ENCODE data around the gene ADGRV1.

Gene ADGRV1

GRCh38 chr5:91126448-91126847, 567.9 kb downstream of the ADGRV1 start:
- TF ChIP-seq, protein P1, sequence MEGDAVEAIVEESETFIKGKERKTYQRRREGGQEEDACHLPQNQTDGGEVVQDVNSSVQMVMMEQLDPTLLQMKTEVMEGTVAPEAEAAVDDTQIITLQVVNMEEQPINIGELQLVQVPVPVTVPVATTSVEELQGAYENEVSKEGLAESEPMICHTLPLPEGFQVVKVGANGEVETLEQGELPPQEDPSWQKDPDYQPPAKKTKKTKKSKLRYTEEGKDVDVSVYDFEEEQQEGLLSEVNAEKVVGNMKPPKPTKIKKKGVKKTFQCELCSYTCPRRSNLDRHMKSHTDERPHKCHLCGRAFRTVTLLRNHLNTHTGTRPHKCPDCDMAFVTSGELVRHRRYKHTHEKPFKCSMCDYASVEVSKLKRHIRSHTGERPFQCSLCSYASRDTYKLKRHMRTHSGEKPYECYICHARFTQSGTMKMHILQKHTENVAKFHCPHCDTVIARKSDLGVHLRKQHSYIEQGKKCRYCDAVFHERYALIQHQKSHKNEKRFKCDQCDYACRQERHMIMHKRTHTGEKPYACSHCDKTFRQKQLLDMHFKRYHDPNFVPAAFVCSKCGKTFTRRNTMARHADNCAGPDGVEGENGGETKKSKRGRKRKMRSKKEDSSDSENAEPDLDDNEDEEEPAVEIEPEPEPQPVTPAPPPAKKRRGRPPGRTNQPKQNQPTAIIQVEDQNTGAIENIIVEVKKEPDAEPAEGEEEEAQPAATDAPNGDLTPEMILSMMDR (IDR thresholded peaks at IDR 0.05), result no peak
- DNase-seq (ENCODE audit: low spot score), result no peak
- peak overlapping the region; percentile 56 to 79 for H3K27ac ChIP-seq
- H3K4me3 ChIP-seq, result no peak overlapping the region

DNA sequence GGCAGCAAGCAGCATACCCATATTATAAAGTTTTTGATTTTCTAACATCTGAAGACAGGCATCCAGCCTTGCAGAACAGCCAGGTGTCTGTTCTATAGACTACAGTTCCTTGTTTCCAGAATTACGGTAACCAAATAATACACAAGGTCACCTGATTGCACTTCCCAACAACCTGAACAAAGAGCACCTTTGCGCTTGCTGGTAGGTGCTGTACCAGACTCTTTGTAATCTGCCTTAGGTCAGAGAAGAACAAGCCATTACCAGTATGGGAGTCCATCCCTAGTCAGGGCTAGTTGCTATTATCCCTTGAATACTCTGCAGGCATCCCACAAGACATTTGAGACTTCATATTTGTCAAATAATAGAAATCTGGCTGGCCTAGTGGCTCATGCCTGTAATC, 568.3 kb downstream of the ADGRV1 start:
- Histone ChIP-seq H3K4me3 (no peak overlapping the region), H3K27ac (peak overlapping the region; percentile 56 to 79)
- no peak for DNase-seq (ENCODE audit: low spot score)
- TF ChIP-seq, protein P1 (IDR thresholded peaks at IDR 0.05), result no peak

DNA sequence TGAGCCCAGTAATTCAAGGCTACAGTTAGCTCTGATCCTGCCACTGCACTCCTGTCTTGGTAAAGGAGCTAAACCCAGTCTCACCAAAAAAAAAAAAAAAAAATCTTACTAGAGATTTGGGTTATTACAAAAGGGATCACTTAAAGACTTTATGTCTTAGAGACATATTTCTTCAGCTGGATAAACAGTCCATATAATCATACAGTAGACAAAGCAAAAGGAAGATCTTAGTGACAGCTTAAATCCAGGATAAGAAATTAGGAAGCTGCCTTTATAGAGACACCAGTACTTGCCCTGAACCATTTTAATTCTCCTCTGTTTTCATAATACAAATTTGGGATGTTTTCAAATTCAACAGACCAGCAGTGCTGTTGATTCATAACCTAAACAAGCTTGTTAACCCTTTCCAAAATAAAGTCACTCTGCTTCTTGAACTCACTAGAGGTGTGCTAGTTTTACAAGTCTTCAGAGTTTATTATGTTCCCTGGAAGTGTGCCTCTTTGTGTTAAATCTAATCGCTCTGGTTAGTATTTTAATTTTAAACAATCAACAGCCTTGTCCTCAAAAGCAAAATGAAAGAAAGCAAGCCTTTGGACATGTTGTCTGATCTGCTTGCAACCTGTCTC, 569.0 kb downstream of the ADGRV1 start:
- no peak for DNase-seq (ENCODE audit: low spot score)
- TF ChIP-seq, protein P1 (IDR thresholded peaks at IDR 0.05), result no peak
- H3K27ac ChIP-seq, result peak overlapping the region; percentile 56 to 79
- H3K4me3 ChIP-seq, result no peak overlapping the region

DNA sequence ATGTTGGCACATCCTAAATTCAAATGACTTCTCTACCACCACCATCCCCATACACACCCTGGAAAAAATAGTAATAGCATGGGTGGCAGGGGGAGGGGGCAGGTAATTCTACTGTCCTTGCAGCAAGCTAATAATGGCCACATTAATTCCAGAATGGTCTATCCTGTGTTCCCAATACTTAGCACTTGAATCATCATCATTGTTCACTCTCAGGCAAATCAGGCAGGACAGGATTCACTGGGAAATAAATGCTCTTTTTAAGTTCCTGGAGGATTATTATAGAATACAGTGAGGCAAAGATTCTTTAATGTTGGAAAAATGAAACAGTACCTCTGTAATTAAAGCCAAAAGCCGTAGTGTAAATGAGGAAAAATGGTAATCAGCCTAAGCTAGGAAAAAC, 570.0 kb downstream of the ADGRV1 start:
- Histone ChIP-seq H3K27ac (peak overlapping the region in 1 of 2 donors; percentile 62), H3K4me3 (no peak overlapping the region)
- DNase-seq (ENCODE audit: low spot score), result no peak
- TF ChIP-seq, protein P1 (IDR thresholded peaks at IDR 0.05), result no peak

DNA sequence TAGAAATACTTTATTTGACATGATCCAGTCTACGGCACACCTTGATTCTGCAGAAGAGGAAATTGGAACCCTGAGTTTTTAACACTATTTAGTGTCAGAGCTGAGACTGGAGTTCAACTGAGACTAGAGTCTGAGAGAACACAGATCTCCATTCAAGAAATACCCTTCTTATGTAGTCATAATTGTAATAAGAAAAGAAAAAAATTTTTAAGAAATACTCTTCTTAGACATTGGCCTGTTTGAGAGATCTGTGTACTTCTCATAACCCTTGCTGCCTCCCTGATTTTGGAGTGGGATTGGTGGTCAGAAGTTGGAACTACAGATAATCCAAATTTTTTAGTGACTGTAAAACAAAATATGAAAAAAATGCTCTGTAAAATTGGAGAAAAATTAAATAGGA, 571.2 kb downstream of the ADGRV1 start:
- TF ChIP-seq, protein P1 (IDR thresholded peaks at IDR 0.05), result no peak
- no peak for DNase-seq (ENCODE audit: low spot score)
- H3K4me3 ChIP-seq, result no peak overlapping the region
- H3K27ac ChIP-seq, result no peak overlapping the region

GRCh38 chr5:91130759-91131158, 572.2 kb downstream of the ADGRV1 start:
- Histone ChIP-seq H3K27ac (no peak overlapping the region), H3K4me3 (no peak overlapping the region)
- DNase-seq (ENCODE audit: low spot score), result no peak
- TF ChIP-seq, protein P1 (IDR thresholded peaks at IDR 0.05), result no peak

DNA sequence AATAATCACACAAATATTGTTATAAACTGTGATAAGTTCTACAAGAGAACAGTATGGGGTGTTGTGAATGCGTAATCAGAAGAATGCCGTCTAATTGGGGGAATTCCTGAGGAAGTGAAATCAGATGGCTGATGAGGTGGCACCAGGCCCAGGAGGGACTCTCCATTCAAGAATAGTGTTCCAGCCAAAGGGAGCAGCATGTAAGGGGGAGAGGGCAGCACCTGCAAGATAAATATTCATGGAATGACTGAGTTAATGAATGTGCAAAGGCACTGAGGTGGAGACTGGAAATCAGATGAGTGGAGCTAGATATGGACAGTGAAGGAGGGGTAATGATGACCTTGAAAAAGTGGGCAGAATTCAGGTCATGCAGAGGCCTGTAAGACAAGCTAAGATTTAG, 574.0 kb downstream of the ADGRV1 start:
- no peak overlapping the region for H3K27ac ChIP-seq
- no peak for DNase-seq (ENCODE audit: low spot score)
- TF ChIP-seq, protein P1 (IDR thresholded peaks at IDR 0.05), result no peak
- H3K4me3 ChIP-seq, result no peak overlapping the region
